GM12878 (cell line): Measurements from ENCODE around the gene ARHGAP11B.
"Not testable (repeated sequence)": the region's sequence is repeated elsewhere in the genome, so short reads cannot be mapped to it uniquely, and the experiment has no call there.

Experiments used
- ATAC-seq: fragments of 200-7000 bp; cut with Tn5 transposase; 3 replicates; pipeline ENCODE4 v1.9.1; 2020; ENCODE audit warnings: mild to moderate bottlenecking, moderate library complexity
- BruUV-seq: library from RNA; stranded (reverse); fragments of 400-500 nt; replicated peaks from 2 replicates; lab custom pipeline; 2021; lab: Mats Ljungman, UMichigan
- CTCF ChIA-PET: fragments of 300-600 bp; sonication (Branson Sonifier 250); formaldehyde crosslinking; extraction: SDS; loops from one replicate; lab custom pipeline; 2021; ENCODE audit warnings: inconsistent platforms; lab: Yijun Ruan, JAX
- POLR2A ChIA-PET: fragments of 350-600 bp; formaldehyde crosslinking; extraction: SDS; loops from one replicate; lab custom pipeline; 2021; ENCODE audit warnings: inconsistent platforms; lab: Charles Lee
- RAD21 ChIA-PET: fragments of 300-600 bp; sonication (Branson Sonifier 250); formaldehyde crosslinking; loops from one replicate; lab custom pipeline; 2023; ENCODE audit warnings: antibody characterized with exemption; ENCODE audit not compliant: unreplicated experiment; lab: Charles Lee
- SMC1A ChIA-PET: fragments of 300-600 bp; sonication (Branson Sonifier 250); formaldehyde crosslinking; loops from one replicate; lab custom pipeline; 2023; ENCODE audit not compliant: unreplicated experiment, uncharacterized antibody; lab: Charles Lee
- DNase-seq: peaks from one replicate; pipeline ENCODE4 v3.0.0-alpha.2; 2011; ENCODE audit warnings: low read depth, low spot score
- FAIRE-seq: peaks from 3 replicates; lab custom pipeline; 2011; peaks lifted over from hg19 to GRCh38; lab: Jason Lieb, UNC
- H2AFZ ChIP-seq: 2 replicates; pipeline ENCODE4 v1.6.0; 2011; ENCODE audit warnings: low read depth, low read length, control low read depth; ENCODE audit not compliant: control insufficient read depth
- H3K27ac ChIP-seq: 2 replicates; pipeline ENCODE4 v1.5.1; 2011; ENCODE audit warnings: control low read depth; ENCODE audit not compliant: control insufficient read depth, insufficient read depth
- H3K27me3 ChIP-seq, 2 experiments: replicated peaks in 1 of 2; 2 replicates each; pipeline versions ENCODE4 v1.6.0 to v1.6.1; 2011; ENCODE audit warnings: low read length in 1 of 2; ENCODE audit not compliant: control insufficient read depth in 2 of 2, insufficient read depth in 2 of 2
- H3K36me3 ChIP-seq, 2 experiments: 2 replicates each; pipeline ENCODE4 v1.5.1; 2011; ENCODE audit warnings: low read length in 1 of 2; ENCODE audit not compliant: control insufficient read depth in 2 of 2, insufficient read depth in 2 of 2
- H3K4me1 ChIP-seq: 2 replicates; pipeline ENCODE4 v1.6.1; 2011; ENCODE audit warnings: mild to moderate bottlenecking, low read length, moderate library complexity, mixed read lengths; ENCODE audit not compliant: control insufficient read depth, insufficient read depth
- H3K4me2 ChIP-seq: 2 replicates; pipeline ENCODE4 v1.6.0; 2011; ENCODE audit warnings: control low read depth; ENCODE audit not compliant: control insufficient read depth, insufficient read depth
- H3K4me3 ChIP-seq: fragments of 200-600 bp; sonication (generic); 2 replicates; pipeline ENCODE4 v1.5.1; 2016
- H3K79me2 ChIP-seq: 2 replicates; pipeline ENCODE4 v1.6.0; 2011; ENCODE audit warnings: low read length; ENCODE audit not compliant: control insufficient read depth, insufficient read depth
- H3K9ac ChIP-seq: 2 replicates; pipeline ENCODE4 v1.8.0; 2011; ENCODE audit warnings: low read length, control low read depth, mixed read lengths; ENCODE audit not compliant: control insufficient read depth, insufficient read depth
- H3K9me3 ChIP-seq: replicated peaks from 3 replicates; pipeline ENCODE4 v1.5.1; 2011; ENCODE audit warnings: mild to moderate bottlenecking, low read length; ENCODE audit not compliant: control insufficient read depth, insufficient read depth
- H4K20me1 ChIP-seq: 2 replicates; pipeline ENCODE4 v1.6.0; 2011; ENCODE audit not compliant: control insufficient read depth, insufficient read depth
- CBFB ChIP-seq: IDR thresholded peaks from 2 replicates; pipeline ENCODE4 v1.6.1; 2016; ENCODE audit warnings: antibody characterized with exemption, low read depth
- E2F4 ChIP-seq: IDR thresholded peaks from 2 replicates; pipeline ENCODE4 v1.6.1; 2012; ENCODE audit warnings: low read depth, low read length, improper control_type of control experiment
- EP300 ChIP-seq, 2 experiments: fragments of 150-350 bp in 1 of 2; IDR thresholded peaks; 2 replicates each; pipeline ENCODE4 v1.6.1; 2011 to 2012; ENCODE audit warnings: low read depth in 2 of 2, low read length in 2 of 2, borderline replicate concordance in 1 of 2, improper control_type of control experiment in 1 of 2, inconsistent platforms in 1 of 2; ENCODE audit not compliant: control insufficient read depth in 1 of 2
- FOXM1 ChIP-seq: IDR thresholded peaks from 2 replicates; pipeline ENCODE4 v1.6.1; 2012; ENCODE audit warnings: low read depth, mild to moderate bottlenecking, inconsistent platforms, low read length, moderate library complexity
- HDAC2 ChIP-seq: fragments of 200-600 bp; sonication (generic); IDR thresholded peaks from 2 replicates; pipeline ENCODE4 v1.6.1; 2017
- MXI1 ChIP-seq: fragments of 150-350 bp; IDR thresholded peaks from 2 replicates; pipeline ENCODE4 v1.6.1; 2011; ENCODE audit warnings: low read depth, mild to moderate bottlenecking, inconsistent platforms, low read length, improper control_type of control experiment
- MYB ChIP-seq: fragments of 150-350 bp; IDR thresholded peaks from 2 replicates; pipeline ENCODE4 v1.6.1; 2014; ENCODE audit warnings: mild to moderate bottlenecking, low read depth, low read length, borderline replicate concordance
- NBN ChIP-seq: fragments of 450-650 bp; IDR thresholded peaks from 2 replicates; pipeline ENCODE4 v1.6.1; 2016
- NR2F1 ChIP-seq: fragments of 450-650 bp; conservative IDR thresholded peaks from 2 replicates; pipeline ENCODE4 v1.6.1; 2017; ENCODE audit warnings: mild to moderate bottlenecking
- POLR2A ChIP-seq: IDR thresholded peaks from 2 replicates; pipeline ENCODE4 v1.6.1; 2011; ENCODE audit warnings: low read depth, mild to moderate bottlenecking, low read length
- RBBP5 ChIP-seq: fragments of 200-600 bp; sonication (generic); conservative IDR thresholded peaks from 2 replicates; pipeline ENCODE4 v1.6.1; 2016
- RELB ChIP-seq: fragments of 450-650 bp; IDR thresholded peaks from 2 replicates; pipeline ENCODE4 v1.6.1; 2017; ENCODE audit warnings: low read depth, mild to moderate bottlenecking, moderate library complexity
- YY1 ChIP-seq: IDR thresholded peaks from 2 replicates; pipeline ENCODE4 v1.6.1; 2011; ENCODE audit warnings: low read depth, mild to moderate bottlenecking, low read length
- WGBS: methylation state at CpG from one replicate; pipeline ENCODE4 v1.1.6; 2016; ENCODE audit warnings: low lambda C conversion rate; ENCODE audit not compliant: insufficient replicate concordance, insufficient coverage; ENCODE audit errors: missing lambda C conversion rate; 5-methylcytosine and 5-hydroxymethylcytosine counted together
- in situ Hi-C: fragments of 300-500 bp; cut with MboI; formaldehyde crosslinking; loops from 9 replicates; pipeline ENCODE4 v1.14.3; 2018; ENCODE audit warnings: mixed read lengths
- intact Hi-C: fragments of 100-400 bp; cut with micrococcal nuclease; formaldehyde crosslinking; loops from one replicate; pipeline ENCODE4 v1.14.2; 2022; ENCODE audit not compliant: unreplicated experiment
- long read RNA-seq, 2 experiments: library from polyadenylated mRNA; unstranded; transcript quantifications; one replicate each; pipeline ENCODE4 v2.0.0, GENCODE V29; 2019 to 2020
- TF ChIP-seq, protein P1 (sequence below), 3 experiments: IDR thresholded peaks in 2 of 3; conservative IDR thresholded peaks in 1 of 3; 2 replicates each; pipeline ENCODE4 v1.5.1; 2011; ENCODE audit warnings: low read depth in 3 of 3, low read length in 3 of 3, mild to moderate bottlenecking in 3 of 3, control low read depth in 2 of 3, moderate library complexity in 2 of 3, inconsistent platforms in 1 of 3, mixed read lengths in 1 of 3; ENCODE audit not compliant: control insufficient read depth in 2 of 3, insufficient read depth in 1 of 3; ENCODE audit errors: extremely low read depth in 1 of 3
- TF ChIP-seq, protein P2 (sequence below): fragments of 450-650 bp; IDR thresholded peaks from 2 replicates; pipeline ENCODE4 v1.6.1; 2017; ENCODE audit warnings: mild to moderate bottlenecking, low read depth, inconsistent platforms; ENCODE audit not compliant: poor library complexity, severe bottlenecking

The ARHGAP11B gene
- long read RNA-seq, experiment 1, partial matches to known transcripts, result 1 of 1 reads
- long read RNA-seq, experiment 1, other reads (novel, unspliced or antisense), result 0 of 1 reads
- long read RNA-seq, experiment 2, partial matches to known transcripts, result 6 of 12 reads
- long read RNA-seq, experiment 2, other reads (novel, unspliced or antisense), result 6 of 12 reads

GRCh38 chr15:30625436-30626193 lies at the start of gene ARHGAP11B:
Gene ARHGAP11B (plus strand): TSS chr15:30626128.
- peak; percentile 35 for FAIRE-seq
- TF ChIP-seq HDAC2 (peak; percentile 70; the same call in 1 of the 2 replicates), FOXM1 (peak; percentile 79; the same call in 1 of the 2 replicates), CBFB (0 out of 2 replicates have a peak, but pooled peaks have one; percentile 42), EP300 (IDR thresholded peaks at IDR 0.05; ENCODE audit: borderline replicate concordance in 1 of 2, control insufficient read depth in 1 of 2, low read depth in 2 of 2, low read length in 2 of 2) (0 out of 4 replicates have a peak, but pooled peaks of 1 of the 2 experiments have one; percentile 14), NBN (peak; percentile 62), NR2F1 (0 out of 2 replicates have a peak, but pooled peaks have one; percentile 53), MYB (peak; percentile 92), E2F4 (peak; percentile 89), RBBP5 (0 out of 2 replicates have a peak, but pooled peaks have one; percentile 34), RELB (peak; percentile 92), MXI1 (peak; percentile 92), YY1 (peak; percentile 14; the same call in 1 of the 2 replicates), POLR2A (peak; percentile 38; the same call in 1 of the 2 replicates)
- TF ChIP-seq, protein P1, sequence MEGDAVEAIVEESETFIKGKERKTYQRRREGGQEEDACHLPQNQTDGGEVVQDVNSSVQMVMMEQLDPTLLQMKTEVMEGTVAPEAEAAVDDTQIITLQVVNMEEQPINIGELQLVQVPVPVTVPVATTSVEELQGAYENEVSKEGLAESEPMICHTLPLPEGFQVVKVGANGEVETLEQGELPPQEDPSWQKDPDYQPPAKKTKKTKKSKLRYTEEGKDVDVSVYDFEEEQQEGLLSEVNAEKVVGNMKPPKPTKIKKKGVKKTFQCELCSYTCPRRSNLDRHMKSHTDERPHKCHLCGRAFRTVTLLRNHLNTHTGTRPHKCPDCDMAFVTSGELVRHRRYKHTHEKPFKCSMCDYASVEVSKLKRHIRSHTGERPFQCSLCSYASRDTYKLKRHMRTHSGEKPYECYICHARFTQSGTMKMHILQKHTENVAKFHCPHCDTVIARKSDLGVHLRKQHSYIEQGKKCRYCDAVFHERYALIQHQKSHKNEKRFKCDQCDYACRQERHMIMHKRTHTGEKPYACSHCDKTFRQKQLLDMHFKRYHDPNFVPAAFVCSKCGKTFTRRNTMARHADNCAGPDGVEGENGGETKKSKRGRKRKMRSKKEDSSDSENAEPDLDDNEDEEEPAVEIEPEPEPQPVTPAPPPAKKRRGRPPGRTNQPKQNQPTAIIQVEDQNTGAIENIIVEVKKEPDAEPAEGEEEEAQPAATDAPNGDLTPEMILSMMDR (IDR thresholded peaks at IDR 0.05 in 2 of 3, conservative IDR thresholded peaks at IDR 0.05 in 1 of 3; ENCODE audit: control insufficient read depth in 2 of 3, extremely low read depth in 1 of 3, insufficient read depth in 1 of 3, low read depth in 3 of 3, low read length in 3 of 3), result peak in 1 of 3 experiments; percentile 14; a peak in 1 of 6 replicates
- TF ChIP-seq, protein P2, sequence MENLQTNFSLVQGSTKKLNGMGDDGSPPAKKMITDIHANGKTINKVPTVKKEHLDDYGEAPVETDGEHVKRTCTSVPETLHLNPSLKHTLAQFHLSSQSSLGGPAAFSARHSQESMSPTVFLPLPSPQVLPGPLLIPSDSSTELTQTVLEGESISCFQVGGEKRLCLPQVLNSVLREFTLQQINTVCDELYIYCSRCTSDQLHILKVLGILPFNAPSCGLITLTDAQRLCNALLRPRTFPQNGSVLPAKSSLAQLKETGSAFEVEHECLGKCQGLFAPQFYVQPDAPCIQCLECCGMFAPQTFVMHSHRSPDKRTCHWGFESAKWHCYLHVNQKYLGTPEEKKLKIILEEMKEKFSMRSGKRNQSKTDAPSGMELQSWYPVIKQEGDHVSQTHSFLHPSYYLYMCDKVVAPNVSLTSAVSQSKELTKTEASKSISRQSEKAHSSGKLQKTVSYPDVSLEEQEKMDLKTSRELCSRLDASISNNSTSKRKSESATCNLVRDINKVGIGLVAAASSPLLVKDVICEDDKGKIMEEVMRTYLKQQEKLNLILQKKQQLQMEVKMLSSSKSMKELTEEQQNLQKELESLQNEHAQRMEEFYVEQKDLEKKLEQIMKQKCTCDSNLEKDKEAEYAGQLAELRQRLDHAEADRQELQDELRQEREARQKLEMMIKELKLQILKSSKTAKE, result peak; percentile 72

More at GRCh38 chr15:30625436-30626193, at the start of gene ARHGAP11B:
- DNase-seq (peak; percentile 93), ATAC-seq (peak; percentile 94)
- H3K4me1 ChIP-seq, CTCF ChIA-PET, H3K9me3 ChIP-seq, H4K20me1 ChIP-seq, BruUV-seq, H3K36me3 ChIP-seq, intact Hi-C loops, H3K4me2 ChIP-seq, H3K27me3 ChIP-seq: not testable (repeated sequence)
- WGBS, result under 1% methylated on average over 31 of the region's 35 CpGs
- SMC1A ChIA-PET, result interaction anchor here (0.6 kb wide), 2 partner anchors 40 to 1989 kb away, joined by 3 read pairs; no protein-coding TSS in a partner anchor
- RAD21 ChIA-PET, result interaction anchor here (0.7 kb wide), 1 partner anchor 1989 kb away, joined by 3 read pairs; no protein-coding TSS in a partner anchor
- Histone ChIP-seq H3K79me2 (peaks cover 39% of the 10 kb centered on the region), H2AFZ (peak within 1 kb of the TSS; percentile 67), H3K4me3 (peak within 1 kb of the TSS; percentile 78), H3K9ac (peak within 1 kb of the TSS; percentile 89), H3K27ac (peak within 1 kb of the TSS; percentile 70)
- in situ Hi-C loops, result loop anchor here (25.0 kb wide), 1 partner anchor 712 kb away; the partner anchor contains the start of gene KLF13
- POLR2A ChIA-PET, result interaction anchor here (0.6 kb wide), 1 partner anchor 1989 kb away, joined by 3 read pairs; no protein-coding TSS in a partner anchor
